Vagina (tissue), 2 donors: Measurements from ENCODE around the gene RASA1.

Experiments
- CTCF ChIP-seq, 3 experiments: fragments of 450-650 bp in 2 of 3; fragments of 200-600 bp in 1 of 3; sonication (generic) in 1 of 3; IDR thresholded peaks; one replicate each; pipeline ENCODE4 v1.5.1; 2017 to 2019; ENCODE audit warnings: antibody characterized with exemption in 3 of 3, mild to moderate bottlenecking in 2 of 3, moderate library complexity in 2 of 3
- POLR2AphosphoS5 ChIP-seq, 2 donors: sonication (generic); formaldehyde crosslinking; IDR thresholded peaks; one replicate each; pipeline ENCODE4 v1.9.0; 2017; ENCODE audit warnings: antibody characterized with exemption in 2 of 2, mild to moderate bottlenecking in 2 of 2, low read depth in 1 of 2; ENCODE audit not compliant: insufficient read depth in 1 of 2

GRCh38 chr5:87354496-87354895 is 86.8 kb downstream of the RASA1 start:
- TF ChIP-seq CTCF (IDR thresholded peaks at IDR 0.05): no peak
- no peak for TF ChIP-seq POLR2AphosphoS5 (IDR thresholded peaks at IDR 0.05; ENCODE audit: insufficient read depth in 1 of 2, low read depth in 1 of 2)
